ENCODE data around the gene AFTPH. TPM values are rescaled to one million over a fixed set of nuclear protein-coding genes. Genes with fewer than 3 reads are reported as not detected.

Gene AFTPH
- polyA plus RNA-seq, 1 donor = 19.9 TPM

GRCh38 chr2:64587561-64587960 is 63.4 kb downstream of the AFTPH start:
- no peak for DNase-seq

- DNase-seq = no peak
Measured at GRCh38 chr2:64591188-64591587, 67.1 kb downstream of the AFTPH start.

- no peak for DNase-seq
Measured at GRCh38 chr2:64593035-64593655, 69.0 kb downstream of the AFTPH start.

GRCh38 chr2:64594226-64594989 is 70.3 kb downstream of the AFTPH start:
- DNase-seq = no peak

GRCh38 chr2:64595397-64596176 is 71.5 kb downstream of the AFTPH start:
- DNase-seq = no peak

- DNase-seq = no peak
Measured at GRCh38 chr2:64598226-64598625, 74.1 kb downstream of the AFTPH start.

- DNase-seq = no peak
Measured at GRCh38 chr2:64599469-64599868, 75.3 kb downstream of the AFTPH start.

GRCh38 chr2:64601034-64601754 is 77.1 kb downstream of the AFTPH start:
- no peak for DNase-seq

- no peak for DNase-seq
Measured at GRCh38 chr2:64601785-64602391, 77.8 kb downstream of the AFTPH start.

GRCh38 chr2:64602436-64602835 is 78.3 kb downstream of the AFTPH start:
- no peak for DNase-seq

GRCh38 chr2:64604155-64604554 is 80.0 kb downstream of the AFTPH start:
- DNase-seq = no peak

GRCh38 chr2:64605026-64605471 is 80.9 kb downstream of the AFTPH start:
- peak; percentile 51 for DNase-seq

GRCh38 chr2:64605991-64606478 is 81.9 kb downstream of the AFTPH start:
- no peak for DNase-seq

- DNase-seq = peak; percentile 90
Measured at GRCh38 chr2:64606479-64607363, 82.6 kb downstream of the AFTPH start.

GRCh38 chr2:64607381-64608304 is 83.5 kb downstream of the AFTPH start:
- no peak for DNase-seq

GRCh38 chr2:64608867-64609226 is 84.7 kb downstream of the AFTPH start:
- DNase-seq = no peak

GRCh38 chr2:64609227-64609941 is 85.3 kb downstream of the AFTPH start:
- DNase-seq = peak; percentile 69

GRCh38 chr2:64609942-64610281 is 85.8 kb downstream of the AFTPH start:
- DNase-seq = peak; percentile 50

GRCh38 chr2:64610316-64610855 is 86.3 kb downstream of the AFTPH start:
- no peak for DNase-seq
